Activated CD4-positive, alpha-beta T cell treated with anti-CD3 and anti-CD28 coated beads for 36 hours (primary cell): ENCODE measurements around the gene DGCR2. TPM values are rescaled to one million over a fixed set of nuclear protein-coding genes. Genes with fewer than 3 reads are reported as not detected.

Experiments
- ATAC-seq: fragments of 200-7000 bp; cut with Tn5 transposase; one replicate; pipeline ENCODE4 v1.10.0; 2021; ENCODE audit warnings: mild to moderate bottlenecking, moderate library complexity
- CTCF ChIA-PET: fragments of 350-600 bp; sonication (Branson Sonifier 250); formaldehyde crosslinking; loops from one replicate; lab custom pipeline; 2021; ENCODE audit warnings: antibody characterized with exemption; lab: Charles Lee
- POLR2A ChIA-PET: fragments of 350-600 bp; sonication (Branson Sonifier 250); formaldehyde crosslinking; loops from one replicate; lab custom pipeline; 2021; ENCODE audit warnings: antibody characterized with exemption, inconsistent platforms; lab: Charles Lee
- DNase-seq: peaks from one replicate; pipeline ENCODE4 v3.0.0-alpha.2; 2020
- H3K27ac Mint-ChIP-seq: one replicate; pipeline ENCODE4 v1.8.0; 2021; ENCODE audit warnings: mixed read lengths
- H3K27me3 Mint-ChIP-seq: one replicate; pipeline ENCODE4 v1.8.0; 2021; ENCODE audit warnings: mixed read lengths
- H3K36me3 Mint-ChIP-seq: one replicate; pipeline ENCODE4 v1.8.0; 2021; ENCODE audit warnings: low read depth, mixed read lengths
- H3K4me1 Mint-ChIP-seq: one replicate; pipeline ENCODE4 v1.8.0; 2021; ENCODE audit warnings: mixed read lengths
- H3K4me3 Mint-ChIP-seq: one replicate; pipeline ENCODE4 v1.8.0; 2021; ENCODE audit warnings: mild to moderate bottlenecking, moderate library complexity, mixed read lengths
- H3K9me3 Mint-ChIP-seq: one replicate; pipeline ENCODE4 v1.8.0; 2021; ENCODE audit warnings: low read depth, mixed read lengths
- intact Hi-C, 2 experiments: fragments of 100-400 bp; cut with DNase I in 1 of 2; cut with micrococcal nuclease in 1 of 2; formaldehyde crosslinking; loops; one replicate each; pipeline versions ENCODE4 v1.14.2 to v1.15.1; 2022 to 2024; cut with DNase I, micrococcal nuclease
- total RNA-seq, 2 experiments: library from RNA; stranded (reverse); gene quantifications; one replicate each; pipeline ENCODE4 v1.2.3, GENCODE V29; 2021

DGCR2 gene
- total RNA-seq, 2 experiments from 2014 or later: 23.7 to 27.5 TPM

DNA sequence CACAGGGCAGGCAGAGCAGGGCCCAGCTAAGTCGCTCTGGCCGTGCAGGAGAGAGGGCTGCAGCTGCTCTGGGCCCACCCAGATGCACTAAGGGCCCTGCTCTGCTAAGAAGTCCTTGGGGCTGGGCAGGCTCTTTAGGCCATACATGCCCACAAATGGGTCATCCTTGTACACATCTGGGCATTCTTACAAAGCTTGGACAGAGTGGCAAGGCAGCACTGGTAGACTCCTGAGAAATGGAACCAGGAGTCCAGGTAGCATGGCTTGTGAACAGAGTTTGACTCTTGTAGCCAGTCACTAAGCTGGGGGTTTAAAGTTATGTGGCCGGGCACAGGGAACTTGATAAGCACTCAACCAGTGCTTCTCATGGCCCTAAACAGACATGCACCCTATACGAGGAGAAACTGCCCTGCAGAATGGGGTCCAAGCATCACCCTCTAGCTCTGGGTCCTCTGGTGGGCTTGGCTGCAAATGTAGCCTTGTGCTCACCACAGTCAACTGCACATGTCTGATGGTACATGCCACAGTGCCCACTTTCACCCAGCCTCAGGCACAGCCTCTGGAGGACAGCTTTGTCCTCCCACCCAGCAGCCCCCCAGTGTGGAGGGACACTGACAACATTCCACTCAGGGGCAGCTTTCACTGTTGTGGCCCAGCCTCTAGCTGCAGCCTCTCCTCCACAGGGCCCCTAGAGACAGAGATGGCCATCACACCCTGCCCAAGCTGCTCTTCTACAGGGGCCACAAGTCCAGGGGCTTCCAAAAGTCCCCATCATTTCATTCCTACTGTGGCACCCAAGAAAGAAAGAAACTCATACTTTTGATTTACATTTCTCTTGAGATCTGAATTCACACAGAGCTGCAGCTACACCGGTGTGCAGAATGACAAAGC, 75.2 kb downstream of the DGCR2 start:
- Mint-ChIP-seq H3K27me3 (no peaks in the 10 kb centered on the region), H3K4me1 (peaks cover 10% of the 10 kb centered on the region), H3K27ac (no peak overlapping the region), H3K4me3 (no peak overlapping the region), H3K36me3 (peaks cover 30% of the 10 kb centered on the region), H3K9me3 (no peaks in the 10 kb centered on the region)
- CTCF ChIA-PET: interaction anchor here (1.0 kb wide), 1 partner anchor 57 kb away, joined by 3 read pairs; no protein-coding TSS in a partner anchor
- intact Hi-C loops: loop anchor here in 1 of 2 experiments (10.0 kb wide), 1 partner anchor 188 kb away; no protein-coding TSS in a partner anchor
- no peak for DNase-seq
- POLR2A ChIA-PET: no interaction called here
- ATAC-seq: no peak

GRCh38 chr22:19046287-19046686, 75.9 kb downstream of the DGCR2 start:
- H3K36me3 Mint-ChIP-seq: peaks cover 29% of the 10 kb centered on the region
- ATAC-seq (no peak), DNase-seq (no peak)
- no peak overlapping the region for H3K4me3 Mint-ChIP-seq
- H3K27me3 Mint-ChIP-seq: no peaks in the 10 kb centered on the region
- peaks cover 3% of the 10 kb centered on the region for H3K4me1 Mint-ChIP-seq
- no peaks in the 10 kb centered on the region for H3K9me3 Mint-ChIP-seq
- CTCF ChIA-PET: no interaction called here
- intact Hi-C loops: loop anchor here in 1 of 2 experiments (10.0 kb wide), 1 partner anchor 189 kb away; no protein-coding TSS in a partner anchor
- no peak overlapping the region for H3K27ac Mint-ChIP-seq
- POLR2A ChIA-PET: no interaction called here

GRCh38 chr22:19045094-19045493, 77.1 kb downstream of the DGCR2 start:
- ChIA-PET POLR2A (no interaction called here), CTCF (no interaction called here)
- intact Hi-C loops: loop anchor here in 1 of 2 experiments (2.0 to 10.0 kb wide), 2 partner anchors 20 to 190 kb away; no protein-coding TSS in a partner anchor
- H3K36me3 Mint-ChIP-seq: peaks cover 29% of the 10 kb centered on the region
- DNase-seq (no peak), ATAC-seq (no peak)
- no peak overlapping the region for H3K27ac Mint-ChIP-seq
- no peak overlapping the region for H3K4me3 Mint-ChIP-seq
- H3K27me3 Mint-ChIP-seq: no peaks in the 10 kb centered on the region
- H3K4me1 Mint-ChIP-seq: peaks cover under 1% of the 10 kb centered on the region
- H3K9me3 Mint-ChIP-seq: no peaks in the 10 kb centered on the region

DNA sequence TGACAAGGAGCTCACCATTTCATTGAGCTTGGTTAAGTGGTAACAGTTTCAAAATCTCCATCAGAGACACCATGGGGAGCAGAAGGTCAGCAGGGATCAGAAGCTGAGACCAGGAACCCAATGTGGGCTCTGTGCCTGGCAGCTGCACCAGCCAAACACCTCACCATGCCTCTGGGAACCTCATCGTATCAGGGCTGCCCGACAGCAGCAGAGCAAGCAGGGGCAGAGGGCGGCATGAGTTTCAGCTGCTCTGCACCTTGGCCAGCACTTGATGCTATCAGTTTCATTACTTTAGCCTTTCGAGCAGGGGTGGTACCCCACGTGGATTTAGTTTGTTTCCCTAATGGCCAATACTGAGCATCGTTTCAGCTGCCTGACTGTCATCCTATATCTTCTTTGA, 77.8 kb downstream of the DGCR2 start:
- ChIA-PET POLR2A (no interaction called here), CTCF (interaction anchor here (0.6 kb wide), 1 partner anchor 377 kb away, joined by 3 read pairs; no protein-coding TSS in a partner anchor)
- Mint-ChIP-seq H3K36me3 (peaks cover 26% of the 10 kb centered on the region), H3K9me3 (no peaks in the 10 kb centered on the region), H3K27me3 (no peaks in the 10 kb centered on the region), H3K4me1 (no peaks in the 10 kb centered on the region), H3K27ac (no peak overlapping the region), H3K4me3 (no peak overlapping the region)
- no peak for ATAC-seq
- no peak for DNase-seq
- intact Hi-C loops: loop anchor here in 1 of 2 experiments (2.0 to 10.0 kb wide), 2 partner anchors 20 to 190 kb away; no protein-coding TSS in a partner anchor

- no peak for ATAC-seq
- ChIA-PET POLR2A (no interaction called here), CTCF (interaction anchor here (0.6 to 0.8 kb wide), 2 partner anchors 378 to 1316 kb away, joined by 3 to 4 read pairs; no protein-coding TSS in a partner anchor)
- H3K4me3 Mint-ChIP-seq: no peak overlapping the region
- no peaks in the 10 kb centered on the region for H3K9me3 Mint-ChIP-seq
- no peak for DNase-seq
- H3K4me1 Mint-ChIP-seq: no peaks in the 10 kb centered on the region
- H3K36me3 Mint-ChIP-seq: peaks cover 19% of the 10 kb centered on the region
- no peak overlapping the region for H3K27ac Mint-ChIP-seq
- intact Hi-C loops: loop anchor here in 1 of 2 experiments (2.0 to 10.0 kb wide), 2 partner anchors 21 to 191 kb away; no protein-coding TSS in a partner anchor
- no peaks in the 10 kb centered on the region for H3K27me3 Mint-ChIP-seq
Measured at GRCh38 chr22:19043121-19044085, 78.8 kb downstream of the DGCR2 start.

GRCh38 chr22:19042285-19043120, 79.7 kb downstream of the DGCR2 start:
- ATAC-seq (no peak), DNase-seq (no peak)
- CTCF ChIA-PET: interaction anchor here (0.8 kb wide), 1 partner anchor 1315 kb away, joined by 4 read pairs; no protein-coding TSS in a partner anchor
- no peak overlapping the region for H3K27ac Mint-ChIP-seq
- no peaks in the 10 kb centered on the region for H3K9me3 Mint-ChIP-seq
- no peaks in the 10 kb centered on the region for H3K27me3 Mint-ChIP-seq
- POLR2A ChIA-PET: no interaction called here
- intact Hi-C loops: loop anchor here in 1 of 2 experiments (10.0 kb wide), 1 partner anchor 192 kb away; no protein-coding TSS in a partner anchor
- H3K36me3 Mint-ChIP-seq: peaks cover 13% of the 10 kb centered on the region
- H3K4me1 Mint-ChIP-seq: no peaks in the 10 kb centered on the region
- no peak overlapping the region for H3K4me3 Mint-ChIP-seq

- Mint-ChIP-seq H3K4me1 (no peaks in the 10 kb centered on the region), H3K4me3 (no peak overlapping the region)
- intact Hi-C loops: loop anchor here in 1 of 2 experiments (10.0 kb wide), 1 partner anchor 193 kb away; no protein-coding TSS in a partner anchor
Measured at GRCh38 chr22:19041704-19042074, 80.5 kb downstream of the DGCR2 start.

DNA sequence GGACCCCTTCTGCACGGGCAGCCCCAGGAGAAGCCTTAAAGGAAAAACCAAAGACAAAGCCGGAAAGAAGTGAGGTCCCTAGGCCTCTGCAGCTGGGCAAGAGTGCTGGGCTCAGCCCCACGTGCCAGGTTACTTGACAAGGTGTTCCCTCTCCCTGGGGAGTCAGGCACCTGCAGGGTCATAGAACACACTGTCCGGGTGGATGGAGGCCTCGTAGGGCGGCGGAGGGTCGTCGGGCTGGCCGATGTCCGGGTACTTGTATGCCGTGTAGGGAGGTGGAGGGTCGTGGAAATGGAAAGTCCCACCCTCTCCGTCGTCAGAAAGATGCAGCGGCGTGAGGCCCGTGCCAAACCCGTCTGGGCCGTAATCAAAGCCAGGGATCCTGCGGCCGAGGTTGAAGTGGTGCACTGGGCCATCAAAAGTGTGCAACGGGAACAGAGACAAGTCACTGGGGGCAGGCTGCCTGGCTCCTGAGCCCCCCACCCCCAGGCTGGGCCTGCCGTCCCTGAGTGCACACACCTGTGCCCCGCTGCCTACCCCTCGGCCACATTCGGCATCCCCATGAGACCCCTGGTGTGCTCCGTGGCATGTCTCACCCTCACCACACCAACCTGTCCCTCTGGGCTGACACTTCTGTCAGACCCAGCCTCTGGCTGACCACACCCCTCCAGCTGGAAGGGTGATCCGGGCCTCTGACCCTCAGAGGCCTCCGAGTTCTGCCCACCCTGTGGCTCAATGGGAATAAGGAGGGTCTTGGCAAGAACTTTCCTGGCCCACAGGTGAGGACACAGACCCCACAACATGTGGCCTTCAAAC, 81.1 kb downstream of the DGCR2 start:
- intact Hi-C loops: loop anchor here in 1 of 2 experiments (10.0 kb wide), 1 partner anchor 194 kb away; no protein-coding TSS in a partner anchor
- Mint-ChIP-seq H3K36me3 (peaks cover 11% of the 10 kb centered on the region), H3K4me1 (no peaks in the 10 kb centered on the region), H3K9me3 (no peaks in the 10 kb centered on the region), H3K27ac (no peak overlapping the region), H3K27me3 (no peaks in the 10 kb centered on the region), H3K4me3 (no peak overlapping the region)
- CTCF ChIA-PET: no interaction called here
- DNase-seq (no peak), ATAC-seq (no peak)
- POLR2A ChIA-PET: no interaction called here

More at GRCh38 chr22:19041704-19042074, 80.5 kb downstream of the DGCR2 start:
- Mint-ChIP-seq H3K27ac (no peak overlapping the region), H3K36me3 (peaks cover 11% of the 10 kb centered on the region), H3K27me3 (no peaks in the 10 kb centered on the region), H3K9me3 (no peaks in the 10 kb centered on the region)
- ATAC-seq: no peak
- DNase-seq: no peak
- ChIA-PET CTCF (no interaction called here), POLR2A (no interaction called here)

DNA sequence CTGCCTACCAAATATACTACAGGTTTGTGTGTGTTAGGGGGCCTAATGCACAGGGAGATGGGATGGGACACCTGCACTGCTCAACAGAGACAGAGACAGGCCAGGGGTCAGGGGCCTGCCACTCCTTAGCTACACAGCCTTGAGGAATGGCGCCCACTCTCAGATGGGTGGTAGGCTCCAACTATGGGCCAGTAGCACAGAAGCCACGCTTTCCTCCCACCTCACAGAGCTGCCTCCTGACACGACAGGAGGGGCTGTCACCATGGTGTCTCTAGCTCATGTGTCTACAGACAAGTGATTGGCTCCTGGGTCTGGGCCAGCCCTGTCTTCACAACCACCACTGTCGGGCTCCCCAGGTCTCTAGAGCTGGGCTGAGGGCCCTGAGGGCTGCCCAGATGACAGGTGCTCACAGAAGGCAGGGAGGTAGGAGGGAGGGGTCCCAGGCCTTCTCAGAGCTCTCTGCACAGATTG, 81.8 kb downstream of the DGCR2 start:
- Mint-ChIP-seq H3K4me1 (no peaks in the 10 kb centered on the region), H3K27ac (no peak overlapping the region), H3K4me3 (no peak overlapping the region), H3K9me3 (no peaks in the 10 kb centered on the region), H3K27me3 (no peaks in the 10 kb centered on the region), H3K36me3 (peaks cover 11% of the 10 kb centered on the region)
- ChIA-PET POLR2A (no interaction called here), CTCF (interaction anchor here (0.6 kb wide), 1 partner anchor 15 kb away, joined by 4 read pairs; no protein-coding TSS in a partner anchor)
- intact Hi-C loops: loop anchor here in 1 of 2 experiments (10.0 kb wide), 1 partner anchor 194 kb away; no protein-coding TSS in a partner anchor
- DNase-seq: no peak
- ATAC-seq: no peak
